Endothelial cell of umbilical vein (primary cell): ENCODE measurements around the gene ZDHHC14. TPM values are rescaled to one million over a fixed set of nuclear protein-coding genes. Genes with fewer than 3 reads are reported as not detected.
A peak's percentile ranks its signal among the peaks of the same experiment; 100 is the strongest.

Experiments
- BruUV-seq: library from RNA; stranded (reverse); fragments of 400-500 nt; replicated peaks from 2 replicates; lab custom pipeline; 2021; lab: Mats Ljungman, UMichigan
- CTCF ChIA-PET: fragments of 300-600, 350-600 bp; sonication (Branson Sonifier 250); formaldehyde crosslinking; loops from one replicate; lab custom pipeline; 2021; ENCODE audit warnings: antibody characterized with exemption, inconsistent platforms; lab: Charles Lee
- POLR2A ChIA-PET: fragments of 300-600, 350-600 bp; sonication (Branson Sonifier 250); formaldehyde crosslinking; loops from one replicate; lab custom pipeline; 2021; ENCODE audit warnings: antibody characterized with exemption, inconsistent platforms; lab: Charles Lee
- DNase-seq: peaks from one replicate; pipeline ENCODE4 v3.0.0-alpha.2; 2011; ENCODE audit warnings: low read depth, low spot score
- FAIRE-seq: peaks from 2 replicates; lab custom pipeline; 2011; peaks lifted over from hg19 to GRCh38; lab: Jason Lieb, UNC
- H2AFZ ChIP-seq: 2 replicates; pipeline ENCODE4 v1.6.0; 2012; ENCODE audit warnings: low read depth, low read length, control low read depth, inconsistent platforms
- H3K27ac ChIP-seq: 2 replicates; pipeline ENCODE4 v1.5.1; 2011; ENCODE audit warnings: low read depth, mild to moderate bottlenecking, control low read depth, low read length, moderate library complexity; ENCODE audit not compliant: insufficient read depth
- H3K27me3 ChIP-seq, 2 experiments: 2 replicates each; pipeline versions ENCODE4 v1.6.0 to v1.6.1; 2011; ENCODE audit warnings: low read length in 2 of 2, mixed read lengths in 1 of 2; ENCODE audit not compliant: control insufficient read depth in 2 of 2, insufficient read depth in 2 of 2
- H3K36me3 ChIP-seq, 2 experiments: 2 replicates in 1 of 2; 3 replicates in 1 of 2; pipeline ENCODE4 v1.5.1; 2011; ENCODE audit warnings: low read length in 2 of 2, mild to moderate bottlenecking in 1 of 2, moderate library complexity in 1 of 2; ENCODE audit not compliant: control insufficient read depth in 2 of 2, insufficient read depth in 2 of 2; ENCODE audit errors: extremely low read depth in 1 of 2
- H3K4me1 ChIP-seq: 3 replicates; pipeline ENCODE4 v1.5.1; 2011; ENCODE audit warnings: mild to moderate bottlenecking, low read length; ENCODE audit not compliant: control insufficient read depth, insufficient read depth; ENCODE audit errors: extremely low read depth
- H3K4me2 ChIP-seq: 2 replicates; pipeline ENCODE4 v1.6.1; 2011; ENCODE audit warnings: low read length, control low read depth, mixed read lengths; ENCODE audit not compliant: insufficient read depth
- H3K4me3 ChIP-seq, 3 experiments: fragments of 200-600 bp in 1 of 3; sonication (generic), shearing (Covaris generic) in 1 of 3; replicated peaks in 1 of 3; 2 replicates each; pipeline ENCODE4 v1.5.1; 2011 to 2016; ENCODE audit warnings: control low read depth in 3 of 3, low read length in 3 of 3, mild to moderate bottlenecking in 2 of 3, inconsistent platforms in 1 of 3, low read depth in 1 of 3, moderate library complexity in 1 of 3; ENCODE audit not compliant: insufficient read depth in 1 of 3
- H3K79me2 ChIP-seq: 2 replicates; pipeline ENCODE4 v1.6.0; 2012; ENCODE audit warnings: low read length, inconsistent platforms; ENCODE audit not compliant: control insufficient read depth, insufficient read depth
- H3K9ac ChIP-seq: replicated peaks from 2 replicates; pipeline ENCODE3; 2011; ENCODE audit warnings: low read length, control low read depth; ENCODE audit not compliant: insufficient read depth; ENCODE audit errors: extremely low read depth
- H3K9me1 ChIP-seq: replicated peaks from 3 replicates; pipeline ENCODE4 v1.6.0; 2011; ENCODE audit warnings: mild to moderate bottlenecking, low read length; ENCODE audit not compliant: control insufficient read depth, insufficient read depth; ENCODE audit errors: extremely low read depth
- H3K9me3 ChIP-seq: replicated peaks from 2 replicates; pipeline ENCODE4 v1.5.1; 2012; ENCODE audit warnings: low read length, inconsistent platforms; ENCODE audit not compliant: control insufficient read depth, insufficient read depth
- H4K20me1 ChIP-seq: replicated peaks from 2 replicates; pipeline ENCODE3; 2011; ENCODE audit warnings: mild to moderate bottlenecking, low read length; ENCODE audit not compliant: control insufficient read depth, insufficient read depth; ENCODE audit errors: extremely low read depth
- CTCF ChIP-seq, 2 donors: IDR thresholded peaks; 1 replicate in 1 of 2; 2 replicates in 1 of 2; pipeline ENCODE4 v1.5.1; 2011; ENCODE audit warnings: low read length in 2 of 2, mild to moderate bottlenecking in 2 of 2, moderate library complexity in 2 of 2, control low read depth in 1 of 2, inconsistent platforms in 1 of 2, low read depth in 1 of 2; ENCODE audit not compliant: insufficient read depth in 1 of 2; ENCODE audit errors: extremely low read depth in 1 of 2
- EZH2 ChIP-seq: IDR thresholded peaks from 2 replicates; pipeline ENCODE4 v1.6.1; 2012; ENCODE audit warnings: borderline replicate concordance, low read depth, mild to moderate bottlenecking, moderate library complexity, low read length, inconsistent platforms; ENCODE audit not compliant: severe bottlenecking
- FOS ChIP-seq: IDR thresholded peaks from 2 replicates; pipeline ENCODE4 v1.6.1; 2011; ENCODE audit warnings: mild to moderate bottlenecking, low read length, moderate library complexity, borderline replicate concordance; ENCODE audit not compliant: insufficient read depth
- GATA2 ChIP-seq: IDR thresholded peaks from 2 replicates; pipeline ENCODE4 v1.7.0; 2011; ENCODE audit warnings: low read depth, mild to moderate bottlenecking, moderate library complexity, mixed read lengths, low read length; ENCODE audit not compliant: insufficient read length, insufficient read depth
- JUN ChIP-seq: IDR thresholded peaks from 2 replicates; pipeline ENCODE4 v1.6.1; 2011; ENCODE audit warnings: borderline replicate concordance, low read depth; ENCODE audit not compliant: insufficient read length, insufficient read depth
- MAX ChIP-seq: IDR thresholded peaks from 2 replicates; pipeline ENCODE4 v1.6.1; 2011; ENCODE audit not compliant: insufficient read depth, insufficient read length
- MYC ChIP-seq: IDR thresholded peaks from one replicate; pipeline ENCODE4 v1.6.1; 2011; ENCODE audit warnings: mild to moderate bottlenecking, low read depth, low read length
- POLR2A ChIP-seq: IDR thresholded peaks from 2 replicates; pipeline ENCODE4 v1.6.1; 2012; ENCODE audit warnings: low read depth, mild to moderate bottlenecking, control low read depth, low read length
- POLR2AphosphoS5 ChIP-seq: IDR thresholded peaks from 2 replicates; pipeline ENCODE4 v1.6.1; 2012; ENCODE audit warnings: low read depth, mild to moderate bottlenecking, control low read depth, low read length, moderate library complexity; ENCODE audit not compliant: insufficient read depth
- dilution Hi-C: fragments of 300-500 bp; cut with MboI; formaldehyde crosslinking; loops from one replicate; pipeline ENCODE4 v1.15.0; 2019; ENCODE audit warnings: low sequenced_read_pairs; ENCODE audit not compliant: extremely low pct_ligation_motif_present
- intact Hi-C: fragments of 100-400 bp; cut with micrococcal nuclease; formaldehyde crosslinking; loops from one replicate; pipeline ENCODE4 v1.10.0; 2022
- polyA plus RNA-seq, 4 experiments: library from polyadenylated mRNA; depleted of rRNA in 3 of 4; stranded (reverse) in 3 of 4; unstranded in 1 of 4; fragments of >200 nt; gene quantifications; 2 replicates each; pipeline versions ENCODE4 v1.2.1 to v1.2.3, GENCODE V29; 2011 to 2012; ENCODE audit warnings: missing spikeins in 1 of 4
- total RNA-seq: library from RNA; stranded (reverse); gene quantifications from 2 replicates; pipeline ENCODE4 v1.2.3, GENCODE V29; 2021

ZDHHC14 gene
- total and polyA plus RNA-seq, 2 donors (not counting 3 experiments of a cell fraction or from before 2014, with no cell fraction given): 23.0 to 25.6 TPM

- dilution Hi-C loops (no loop called here), intact Hi-C loops (loop anchor here (1.0 to 5.0 kb wide), 5 partner anchors 44 to 255 kb away; partner anchors contain the start of gene ZDHHC14)
- BruUV-seq: no TSS peak
- H3K36me3 ChIP-seq: no peaks in the 10 kb centered on the region
- H3K9ac ChIP-seq: peak overlapping the region; percentile 22
- H3K27ac ChIP-seq: peak overlapping the region; percentile 74
- H3K4me3 ChIP-seq: no peak overlapping the region
- H3K4me2 ChIP-seq: peak overlapping the region; percentile 51
- H3K79me2 ChIP-seq: no peaks in the 10 kb centered on the region
- CTCF ChIA-PET: interaction anchor here (1.0 to 1.2 kb wide), 5 partner anchors 15 to 216 kb away, joined by 3 to 6 read pairs (median 3); no protein-coding TSS in a partner anchor
- FAIRE-seq (peak; percentile 78), DNase-seq (peak; percentile 90)
- H3K4me1 ChIP-seq: peaks cover 21% of the 10 kb centered on the region
- POLR2A ChIA-PET: interaction anchor here (1.0 kb wide), 1 partner anchor 8 kb away, joined by 3 read pairs; no protein-coding TSS in a partner anchor
- H3K9me1 ChIP-seq: no peaks in the 10 kb centered on the region
- no peaks in the 10 kb centered on the region for H3K27me3 ChIP-seq
- TF ChIP-seq JUN (peak; percentile 47), POLR2A (no peak), FOS (peak; percentile 12), GATA2 (peak; percentile 79), MAX (no peak), EZH2 (no peak), MYC (no peak)
- H4K20me1 ChIP-seq: no peaks in the 10 kb centered on the region
- H3K9me3 ChIP-seq: no peaks in the 10 kb centered on the region
- H2AFZ ChIP-seq: no peak overlapping the region
Measured at GRCh38 chr6:157579467-157580031, 198.6 kb downstream of the ZDHHC14 start.

- no peaks in the 10 kb centered on the region for H3K9me3 ChIP-seq
- H3K4me2 ChIP-seq: no peak overlapping the region
- H3K9ac ChIP-seq: no peak overlapping the region
- intact Hi-C loops: no loop called here
- H3K36me3 ChIP-seq: no peaks in the 10 kb centered on the region
- H3K27ac ChIP-seq: no peak overlapping the region
- no peak for FAIRE-seq
- no peaks in the 10 kb centered on the region for H3K79me2 ChIP-seq
- no peaks in the 10 kb centered on the region for H4K20me1 ChIP-seq
- BruUV-seq: no TSS peak
- H3K4me3 ChIP-seq: no peak overlapping the region
- no peak overlapping the region for H2AFZ ChIP-seq
- no peaks in the 10 kb centered on the region for H3K9me1 ChIP-seq
- dilution Hi-C loops: no loop called here
- DNase-seq: no peak
- H3K27me3 ChIP-seq: no peaks in the 10 kb centered on the region
- CTCF ChIA-PET: interaction anchor here (1.2 to 1.4 kb wide), 3 partner anchors 13 to 48 kb away, joined by 3 read pairs; no protein-coding TSS in a partner anchor
- POLR2A ChIA-PET: no interaction called here
- H3K4me1 ChIP-seq: peaks cover 21% of the 10 kb centered on the region
- TF ChIP-seq POLR2AphosphoS5 (no peak), MAX (no peak), POLR2A (no peak), FOS (no peak), EZH2 (no peak), GATA2 (no peak), JUN (no peak), MYC (no peak), CTCF (IDR thresholded peaks at IDR 0.05; ENCODE audit: extremely low read depth in 1 of 2, insufficient read depth in 1 of 2, low read depth in 1 of 2, low read length in 2 of 2) (no peak)
Measured at GRCh38 chr6:157584036-157584435, 203.0 kb downstream of the ZDHHC14 start.
